Activated CD8-positive, alpha-beta memory T cell treated with anti-CD3 and anti-CD28 coated beads, Interleukin-2, amount 50 U/mL, for 1 hour (primary cell): ENCODE data around the gene GTPBP1.

Experiments
- DNase-seq: peaks from one replicate; pipeline ENCODE4 v3.0.0-alpha.2; 2020; ENCODE audit errors: extremely low read depth

GTPBP1 gene

GRCh38 chr22:38704654-38705234 is 1.0 kb upstream of the GTPBP1 start:
- DNase-seq, result no peak

GRCh38 chr22:38706101-38706900 is 557 bp downstream of the GTPBP1 start:
- DNase-seq, result no peak

GRCh38 chr22:38706901-38707195 is 1.1 kb downstream of the GTPBP1 start:
- no peak for DNase-seq

GRCh38 chr22:38707346-38707745 is 1.6 kb downstream of the GTPBP1 start:
- DNase-seq, result no peak

GRCh38 chr22:38707984-38708383 is 2.2 kb downstream of the GTPBP1 start:
- DNase-seq, result no peak

- DNase-seq, result no peak
These were observed 3.6 kb downstream of the GTPBP1 start for GRCh38 chr22:38709306-38709705.

GRCh38 chr22:38710351-38710750 is 4.6 kb downstream of the GTPBP1 start:
- no peak for DNase-seq

GRCh38 chr22:38710866-38711265 is 5.1 kb downstream of the GTPBP1 start:
- no peak for DNase-seq

- no peak for DNase-seq
These were observed 6.9 kb downstream of the GTPBP1 start for GRCh38 chr22:38712486-38713207.

- DNase-seq, result no peak
These were observed 8.2 kb downstream of the GTPBP1 start for GRCh38 chr22:38713921-38714320.

- DNase-seq, result no peak
These were observed 9.5 kb downstream of the GTPBP1 start for GRCh38 chr22:38715176-38715764.

- no peak for DNase-seq
These were observed 10.1 kb downstream of the GTPBP1 start for GRCh38 chr22:38715852-38716251.

- no peak for DNase-seq
These were observed 10.5 kb downstream of the GTPBP1 start for GRCh38 chr22:38716271-38716670.

GRCh38 chr22:38716826-38717225 is 11.1 kb downstream of the GTPBP1 start:
- DNase-seq, result no peak

GRCh38 chr22:38717244-38717643 is 11.5 kb downstream of the GTPBP1 start:
- no peak for DNase-seq

GRCh38 chr22:38718414-38718813 is 12.7 kb downstream of the GTPBP1 start:
- no peak for DNase-seq

- no peak for DNase-seq
These were observed 13.5 kb downstream of the GTPBP1 start for GRCh38 chr22:38719196-38719595.

GRCh38 chr22:38720350-38720749 is 14.6 kb downstream of the GTPBP1 start:
- no peak for DNase-seq

GRCh38 chr22:38721551-38721950 is 15.8 kb downstream of the GTPBP1 start:
- DNase-seq, result no peak

- no peak for DNase-seq
These were observed 18.4 kb downstream of the GTPBP1 start for GRCh38 chr22:38724176-38724575.

- DNase-seq, result no peak
These were observed 19.3 kb downstream of the GTPBP1 start for GRCh38 chr22:38724926-38725571.
